Measurements from ENCODE around the gene ZNF92. TPM values are rescaled to one million over a fixed set of nuclear protein-coding genes. Genes with fewer than 3 reads are reported as not detected.
A peak's percentile ranks its signal among the peaks of the same experiment; 100 is the strongest.

The ZNF92 gene
- total and polyA plus RNA-seq, 2 of the 13 experiments (the other 11 are each of a cell fraction or from before 2014, with no cell fraction given) = 4.0 to 13.2 TPM

DNA sequence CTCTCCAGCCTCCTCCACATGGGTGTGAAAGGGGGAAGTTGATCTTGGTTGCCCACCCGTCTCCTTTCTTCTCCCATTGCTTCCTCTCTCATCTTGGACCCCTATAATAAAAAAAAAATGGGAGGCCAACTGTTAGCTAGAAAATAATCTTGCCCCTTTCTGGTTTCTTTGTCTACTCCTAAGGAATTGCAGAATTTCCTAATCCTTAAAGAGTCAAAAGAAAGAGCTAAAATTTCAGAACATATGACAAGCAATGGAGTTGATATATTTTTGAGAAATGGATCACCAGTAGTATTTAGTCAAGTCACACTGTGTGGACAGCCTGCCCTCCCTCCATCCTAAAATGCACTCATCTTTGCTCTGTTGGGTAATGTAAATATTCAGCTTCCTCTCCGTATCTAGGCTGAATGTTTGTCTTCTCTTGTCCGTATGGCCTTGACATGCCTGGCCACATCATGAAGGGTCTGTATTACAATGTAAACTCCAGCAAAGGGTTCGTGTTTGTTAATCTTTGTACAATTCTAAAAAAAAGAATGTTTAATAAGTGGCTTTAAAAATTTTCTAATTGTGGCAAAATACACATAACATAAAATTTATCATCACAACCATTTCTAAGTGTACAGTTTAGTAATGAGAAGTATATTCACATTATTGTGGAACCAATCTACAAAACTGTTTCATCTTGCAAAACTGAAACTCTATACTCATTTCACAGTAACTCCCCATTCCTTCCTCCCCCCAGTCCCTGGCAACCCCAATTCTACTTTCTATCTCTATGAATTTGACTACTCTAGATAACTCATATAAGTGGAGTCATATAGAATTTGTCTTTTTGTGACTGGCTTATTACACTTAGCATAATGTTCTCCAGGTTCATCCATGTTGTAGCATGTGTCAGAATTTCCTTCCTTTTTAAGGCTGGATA, 71.5 kb downstream of the ZNF92 start (continued):
- TF ChIP-seq, protein P1, sequence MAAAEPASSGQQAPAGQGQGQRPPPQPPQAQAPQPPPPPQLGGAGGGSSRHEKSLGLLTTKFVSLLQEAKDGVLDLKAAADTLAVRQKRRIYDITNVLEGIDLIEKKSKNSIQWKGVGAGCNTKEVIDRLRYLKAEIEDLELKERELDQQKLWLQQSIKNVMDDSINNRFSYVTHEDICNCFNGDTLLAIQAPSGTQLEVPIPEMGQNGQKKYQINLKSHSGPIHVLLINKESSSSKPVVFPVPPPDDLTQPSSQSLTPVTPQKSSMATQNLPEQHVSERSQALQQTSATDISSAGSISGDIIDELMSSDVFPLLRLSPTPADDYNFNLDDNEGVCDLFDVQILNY (CRISPR knock-in tag; conservative IDR thresholded peaks at IDR 0.05) = no peak
- TF ChIP-seq PHF5A (CRISPR knock-in tag; IDR thresholded peaks at IDR 0.05; ENCODE audit: low read depth, unreplicated experiment) (no peak), ZNF607 (CRISPR knock-in tag; IDR thresholded peaks at IDR 0.05; ENCODE audit: borderline replicate concordance) (peak; percentile 53; the same call in 1 of the 2 replicates), NFE2 (CRISPR knock-in tag; IDR thresholded peaks at IDR 0.05) (no peak), CBFB (CRISPR knock-in tag; IDR thresholded peaks at IDR 0.05) (peak; percentile 82), FOSL2 (CRISPR knock-in tag; IDR thresholded peaks at IDR 0.05) (peak; percentile 89), TAF1 (CRISPR knock-in tag; IDR thresholded peaks at IDR 0.05) (peak; percentile 21; the same call in 1 of the 2 replicates), TBL1XR1 (IDR thresholded peaks at IDR 0.05; ENCODE audit: borderline replicate concordance, low read length, partially characterized antibody) (no peak), ZNF160 (CRISPR knock-in tag; IDR thresholded peaks at IDR 0.05) (0 out of 2 replicates have a peak, but pooled peaks have one; percentile 61), SSRP1 (CRISPR knock-in tag; IDR thresholded peaks at IDR 0.05) (0 out of 2 replicates have a peak, but pooled peaks have one; percentile 28), EEA1 (CRISPR knock-in tag; IDR thresholded peaks at IDR 0.05; ENCODE audit: borderline replicate concordance) (no peak), ZNF263 (CRISPR knock-in tag; IDR thresholded peaks at IDR 0.05) (no peak)
- TF ChIP-seq, protein P2, sequence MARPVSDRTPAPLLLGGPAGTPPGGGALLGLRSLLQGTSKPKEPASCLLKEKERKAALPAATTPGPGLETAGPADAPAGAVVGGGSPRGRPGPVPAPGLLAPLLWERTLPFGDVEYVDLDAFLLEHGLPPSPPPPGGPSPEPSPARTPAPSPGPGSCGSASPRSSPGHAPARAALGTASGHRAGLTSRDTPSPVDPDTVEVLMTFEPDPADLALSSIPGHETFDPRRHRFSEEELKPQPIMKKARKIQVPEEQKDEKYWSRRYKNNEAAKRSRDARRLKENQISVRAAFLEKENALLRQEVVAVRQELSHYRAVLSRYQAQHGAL (CRISPR knock-in tag; IDR thresholded peaks at IDR 0.05; ENCODE audit: not compliant biosample characterization) = no peak
- TF ChIP-seq, protein P3, sequence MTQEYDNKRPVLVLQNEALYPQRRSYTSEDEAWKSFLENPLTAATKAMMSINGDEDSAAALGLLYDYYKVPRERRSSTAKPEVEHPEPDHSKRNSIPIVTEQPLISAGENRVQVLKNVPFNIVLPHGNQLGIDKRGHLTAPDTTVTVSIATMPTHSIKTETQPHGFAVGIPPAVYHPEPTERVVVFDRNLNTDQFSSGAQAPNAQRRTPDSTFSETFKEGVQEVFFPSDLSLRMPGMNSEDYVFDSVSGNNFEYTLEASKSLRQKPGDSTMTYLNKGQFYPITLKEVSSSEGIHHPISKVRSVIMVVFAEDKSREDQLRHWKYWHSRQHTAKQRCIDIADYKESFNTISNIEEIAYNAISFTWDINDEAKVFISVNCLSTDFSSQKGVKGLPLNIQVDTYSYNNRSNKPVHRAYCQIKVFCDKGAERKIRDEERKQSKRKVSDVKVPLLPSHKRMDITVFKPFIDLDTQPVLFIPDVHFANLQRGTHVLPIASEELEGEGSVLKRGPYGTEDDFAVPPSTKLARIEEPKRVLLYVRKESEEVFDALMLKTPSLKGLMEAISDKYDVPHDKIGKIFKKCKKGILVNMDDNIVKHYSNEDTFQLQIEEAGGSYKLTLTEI (CRISPR knock-in tag; conservative IDR thresholded peaks at IDR 0.05) = no peak
- TF ChIP-seq, protein P4, sequence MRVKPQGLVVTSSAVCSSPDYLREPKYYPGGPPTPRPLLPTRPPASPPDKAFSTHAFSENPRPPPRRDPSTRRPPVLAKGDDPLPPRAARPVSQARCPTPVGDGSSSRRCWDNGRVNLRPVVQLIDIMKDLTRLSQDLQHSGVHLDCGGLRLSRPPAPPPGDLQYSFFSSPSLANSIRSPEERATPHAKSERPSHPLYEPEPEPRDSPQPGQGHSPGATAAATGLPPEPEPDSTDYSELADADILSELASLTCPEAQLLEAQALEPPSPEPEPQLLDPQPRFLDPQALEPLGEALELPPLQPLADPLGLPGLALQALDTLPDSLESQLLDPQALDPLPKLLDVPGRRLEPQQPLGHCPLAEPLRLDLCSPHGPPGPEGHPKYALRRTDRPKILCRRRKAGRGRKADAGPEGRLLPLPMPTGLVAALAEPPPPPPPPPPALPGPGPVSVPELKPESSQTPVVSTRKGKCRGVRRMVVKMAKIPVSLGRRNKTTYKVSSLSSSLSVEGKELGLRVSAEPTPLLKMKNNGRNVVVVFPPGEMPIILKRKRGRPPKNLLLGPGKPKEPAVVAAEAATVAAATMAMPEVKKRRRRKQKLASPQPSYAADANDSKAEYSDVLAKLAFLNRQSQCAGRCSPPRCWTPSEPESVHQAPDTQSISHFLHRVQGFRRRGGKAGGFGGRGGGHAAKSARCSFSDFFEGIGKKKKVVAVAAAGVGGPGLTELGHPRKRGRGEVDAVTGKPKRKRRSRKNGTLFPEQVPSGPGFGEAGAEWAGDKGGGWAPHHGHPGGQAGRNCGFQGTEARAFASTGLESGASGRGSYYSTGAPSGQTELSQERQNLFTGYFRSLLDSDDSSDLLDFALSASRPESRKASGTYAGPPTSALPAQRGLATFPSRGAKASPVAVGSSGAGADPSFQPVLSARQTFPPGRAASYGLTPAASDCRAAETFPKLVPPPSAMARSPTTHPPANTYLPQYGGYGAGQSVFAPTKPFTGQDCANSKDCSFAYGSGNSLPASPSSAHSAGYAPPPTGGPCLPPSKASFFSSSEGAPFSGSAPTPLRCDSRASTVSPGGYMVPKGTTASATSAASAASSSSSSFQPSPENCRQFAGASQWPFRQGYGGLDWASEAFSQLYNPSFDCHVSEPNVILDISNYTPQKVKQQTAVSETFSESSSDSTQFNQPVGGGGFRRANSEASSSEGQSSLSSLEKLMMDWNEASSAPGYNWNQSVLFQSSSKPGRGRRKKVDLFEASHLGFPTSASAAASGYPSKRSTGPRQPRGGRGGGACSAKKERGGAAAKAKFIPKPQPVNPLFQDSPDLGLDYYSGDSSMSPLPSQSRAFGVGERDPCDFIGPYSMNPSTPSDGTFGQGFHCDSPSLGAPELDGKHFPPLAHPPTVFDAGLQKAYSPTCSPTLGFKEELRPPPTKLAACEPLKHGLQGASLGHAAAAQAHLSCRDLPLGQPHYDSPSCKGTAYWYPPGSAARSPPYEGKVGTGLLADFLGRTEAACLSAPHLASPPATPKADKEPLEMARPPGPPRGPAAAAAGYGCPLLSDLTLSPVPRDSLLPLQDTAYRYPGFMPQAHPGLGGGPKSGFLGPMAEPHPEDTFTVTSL (CRISPR knock-in tag; IDR thresholded peaks at IDR 0.05; ENCODE audit: borderline replicate concordance) = peak; percentile 99
- TF ChIP-seq, protein P5, sequence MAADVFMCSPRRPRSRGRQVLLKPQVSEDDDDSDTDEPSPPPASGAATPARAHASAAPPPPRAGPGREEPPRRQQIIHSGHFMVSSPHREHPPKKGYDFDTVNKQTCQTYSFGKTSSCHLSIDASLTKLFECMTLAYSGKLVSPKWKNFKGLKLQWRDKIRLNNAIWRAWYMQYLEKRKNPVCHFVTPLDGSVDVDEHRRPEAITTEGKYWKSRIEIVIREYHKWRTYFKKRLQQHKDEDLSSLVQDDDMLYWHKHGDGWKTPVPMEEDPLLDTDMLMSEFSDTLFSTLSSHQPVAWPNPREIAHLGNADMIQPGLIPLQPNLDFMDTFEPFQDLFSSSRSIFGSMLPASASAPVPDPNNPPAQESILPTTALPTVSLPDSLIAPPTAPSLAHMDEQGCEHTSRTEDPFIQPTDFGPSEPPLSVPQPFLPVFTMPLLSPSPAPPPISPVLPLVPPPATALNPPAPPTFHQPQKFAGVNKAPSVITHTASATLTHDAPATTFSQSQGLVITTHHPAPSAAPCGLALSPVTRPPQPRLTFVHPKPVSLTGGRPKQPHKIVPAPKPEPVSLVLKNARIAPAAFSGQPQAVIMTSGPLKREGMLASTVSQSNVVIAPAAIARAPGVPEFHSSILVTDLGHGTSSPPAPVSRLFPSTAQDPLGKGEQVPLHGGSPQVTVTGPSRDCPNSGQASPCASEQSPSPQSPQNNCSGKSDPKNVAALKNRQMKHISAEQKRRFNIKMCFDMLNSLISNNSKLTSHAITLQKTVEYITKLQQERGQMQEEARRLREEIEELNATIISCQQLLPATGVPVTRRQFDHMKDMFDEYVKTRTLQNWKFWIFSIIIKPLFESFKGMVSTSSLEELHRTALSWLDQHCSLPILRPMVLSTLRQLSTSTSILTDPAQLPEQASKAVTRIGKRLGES (CRISPR knock-in tag; IDR thresholded peaks at IDR 0.05; ENCODE audit: borderline replicate concordance) = no peak
